H1 (cell line): Measurements from ENCODE around the gene EPHA4. TPM values are rescaled to one million over a fixed set of nuclear protein-coding genes. Genes with fewer than 3 reads are reported as not detected.

Source experiments
- CTCF ChIA-PET: fragments of 300-600 bp; sonication (Branson Sonifier 250); formaldehyde crosslinking; loops from one replicate; lab custom pipeline; 2021; ENCODE audit not compliant: partially characterized antibody; lab: Charles Lee
- POLR2A ChIA-PET: fragments of 300-600 bp; sonication (Branson Sonifier 250); formaldehyde crosslinking; loops from one replicate; lab custom pipeline; 2021; ENCODE audit warnings: inconsistent platforms; ENCODE audit not compliant: partially characterized antibody; lab: Charles Lee
- DNase-seq, 2 experiments: peaks; one replicate each; pipeline versions ENCODE4 v3.0.0 to v3.0.0-alpha.2; 2010 to 2022; ENCODE audit warnings: low spot score in 2 of 2, low read depth in 1 of 2, mixed read lengths in 1 of 2
- FAIRE-seq: peaks from 2 replicates; lab custom pipeline; 2011; peaks lifted over from hg19 to GRCh38; lab: Jason Lieb, UNC
- H2AFZ ChIP-seq: 2 replicates; pipeline ENCODE4 v1.8.1; 2012; ENCODE audit warnings: low read length, inconsistent platforms
- H2AK5ac ChIP-seq: 2 replicates; pipeline ENCODE4 v1.6.1; 2013; ENCODE audit warnings: low read depth, low read length
- H2BK120ac ChIP-seq: replicated peaks from 2 replicates; pipeline ENCODE3; 2013; ENCODE audit warnings: low read depth, low read length, inconsistent platforms
- H2BK12ac ChIP-seq: 2 replicates; pipeline ENCODE4 v1.6.1; 2013; ENCODE audit warnings: low read depth, low read length
- H2BK15ac ChIP-seq: 2 replicates; pipeline ENCODE4 v1.6.1; 2013; ENCODE audit warnings: low read length
- H2BK20ac ChIP-seq: 2 replicates; pipeline ENCODE4 v1.6.1; 2013; ENCODE audit warnings: low read length
- H2BK5ac ChIP-seq: 2 replicates; pipeline ENCODE4 v1.6.1; 2013; ENCODE audit warnings: low read depth, low read length
- H3K14ac ChIP-seq: 2 replicates; pipeline ENCODE4 v1.6.1; 2013; ENCODE audit warnings: inconsistent platforms; ENCODE audit not compliant: insufficient read length
- H3K18ac ChIP-seq: 2 replicates; pipeline ENCODE4 v1.6.1; 2013; ENCODE audit warnings: low read length; ENCODE audit errors: extremely low read depth
- H3K23ac ChIP-seq: 2 replicates; pipeline ENCODE4 v1.6.1; 2013; ENCODE audit warnings: inconsistent platforms; ENCODE audit not compliant: insufficient read length
- H3K23me2 ChIP-seq: 2 replicates; pipeline ENCODE4 v1.6.1; 2013; ENCODE audit warnings: low read depth, low read length
- H3K27ac ChIP-seq: 2 replicates; pipeline ENCODE4 v1.6.1; 2011; ENCODE audit warnings: low read depth, low read length, inconsistent platforms
- H3K27me3 ChIP-seq, 4 experiments: replicated peaks in 1 of 4; 1 replicate in 1 of 4; 2 replicates in 3 of 4; pipeline versions ENCODE4 v1.6.1 to v1.8.1; 2011 to 2013; ENCODE audit warnings: low read length in 3 of 4, mild to moderate bottlenecking in 3 of 4, inconsistent platforms in 2 of 4, mixed read lengths in 2 of 4, moderate library complexity in 1 of 4; ENCODE audit not compliant: control insufficient read depth in 3 of 4, insufficient read depth in 3 of 4; ENCODE audit errors: extremely low read depth in 1 of 4
- H3K36me3 ChIP-seq, 4 experiments: 2 replicates each; pipeline versions ENCODE4 v1.6.1 to v1.8.1; 2011 to 2013; ENCODE audit warnings: mild to moderate bottlenecking in 4 of 4, low read length in 3 of 4, moderate library complexity in 2 of 4, control low read depth in 1 of 4, inconsistent platforms in 1 of 4; ENCODE audit not compliant: insufficient read depth in 4 of 4, control insufficient read depth in 2 of 4
- H3K4ac ChIP-seq: replicated peaks from 2 replicates; pipeline ENCODE3; 2013; ENCODE audit warnings: low read length, low read depth, mixed read lengths, inconsistent platforms; ENCODE audit not compliant: insufficient read length
- H3K4me1 ChIP-seq, 4 experiments: replicated peaks in 1 of 4; 1 replicate in 1 of 4; 2 replicates in 3 of 4; pipeline versions ENCODE4 v1.6.1 to v1.8.1; 2011 to 2013; ENCODE audit warnings: low read length in 3 of 4, inconsistent platforms in 2 of 4, mixed read lengths in 1 of 4; ENCODE audit not compliant: insufficient read depth in 4 of 4, control insufficient read depth in 3 of 4
- H3K4me2 ChIP-seq, 2 experiments: 2 replicates each; pipeline versions ENCODE4 v1.6.1 to v1.8.1; 2011 to 2013; ENCODE audit warnings: low read depth in 2 of 2, low read length in 2 of 2, control low read depth in 1 of 2, inconsistent platforms in 1 of 2, mild to moderate bottlenecking in 1 of 2; ENCODE audit not compliant: insufficient read depth in 1 of 2
- H3K4me3 ChIP-seq, 4 experiments: fragments of 200-600, 300-600 bp in 1 of 4; sonication (generic), shearing (Covaris generic), sonication (Bioruptor Twin) in 1 of 4; 2 replicates each; pipeline versions ENCODE4 v1.5.1 to v1.8.1; 2011 to 2016; ENCODE audit warnings: low read length in 4 of 4, low read depth in 3 of 4, control low read depth in 2 of 4, inconsistent platforms in 2 of 4, mild to moderate bottlenecking in 2 of 4, mixed read lengths in 1 of 4, moderate library complexity in 1 of 4; ENCODE audit not compliant: insufficient read depth in 2 of 4; ENCODE audit errors: extremely low read depth in 1 of 4
- H3K56ac ChIP-seq: replicated peaks from 2 replicates; pipeline ENCODE3; 2013; ENCODE audit warnings: low read depth, mild to moderate bottlenecking, mixed read lengths, low read length, inconsistent platforms; ENCODE audit not compliant: insufficient read length
- H3K79me1 ChIP-seq: 2 replicates; pipeline ENCODE4 v1.6.1; 2013; ENCODE audit warnings: low read depth, low read length, control low read depth
- H3K79me2 ChIP-seq, 2 experiments: 2 replicates each; pipeline versions ENCODE4 v1.6.1 to v1.8.1; 2012 to 2013; ENCODE audit warnings: low read length in 2 of 2, mild to moderate bottlenecking in 2 of 2, inconsistent platforms in 1 of 2; ENCODE audit not compliant: insufficient read depth in 2 of 2, control insufficient read depth in 1 of 2
- H3K9ac ChIP-seq, 4 experiments: replicated peaks in 1 of 4; 1 replicate in 1 of 4; 2 replicates in 3 of 4; pipeline versions ENCODE4 v1.6.1 to v1.8.1; 2011 to 2013; ENCODE audit warnings: low read depth in 3 of 4, low read length in 3 of 4, control low read depth in 2 of 4, mild to moderate bottlenecking in 2 of 4, moderate library complexity in 2 of 4, inconsistent platforms in 1 of 4; ENCODE audit errors: extremely low read depth in 1 of 4
- H3K9me3 ChIP-seq, 2 experiments: 2 replicates each; pipeline versions ENCODE4 v1.6.1 to v1.8.1; 2012 to 2013; ENCODE audit warnings: mild to moderate bottlenecking in 2 of 2, moderate library complexity in 2 of 2, control low read depth in 1 of 2, inconsistent platforms in 1 of 2, low read depth in 1 of 2, low read length in 1 of 2, mixed read lengths in 1 of 2; ENCODE audit not compliant: insufficient read depth in 2 of 2
- H4K20me1 ChIP-seq, 2 experiments: replicated peaks in 1 of 2; 2 replicates each; pipeline versions ENCODE3 to v1.8.1; 2011 to 2013; ENCODE audit warnings: inconsistent platforms in 2 of 2, low read length in 2 of 2, mild to moderate bottlenecking in 1 of 2; ENCODE audit not compliant: insufficient read depth in 2 of 2, control insufficient read depth in 1 of 2
- H4K5ac ChIP-seq: 2 replicates; pipeline ENCODE4 v1.6.1; 2013; ENCODE audit warnings: low read length, low read depth, mixed read lengths, inconsistent platforms; ENCODE audit not compliant: insufficient read length
- H4K8ac ChIP-seq: 2 replicates; pipeline ENCODE4 v1.8.0; 2013; ENCODE audit warnings: mild to moderate bottlenecking, moderate library complexity, low read length, inconsistent platforms; ENCODE audit not compliant: insufficient read depth; ENCODE audit errors: extremely low read depth
- H4K91ac ChIP-seq: replicated peaks from 2 replicates; pipeline ENCODE3; 2013; ENCODE audit warnings: low read length, mixed read lengths, inconsistent platforms; ENCODE audit not compliant: insufficient read length
- ASH2L ChIP-seq: fragments of 200-600, 300-600 bp; sonication (generic); IDR thresholded peaks from one replicate; pipeline ENCODE4 v1.7.1; 2017; ENCODE audit warnings: low read length
- CBX5 ChIP-seq: fragments of 300-800, 300-1000 bp; sonication (generic); IDR thresholded peaks from 2 replicates; pipeline ENCODE4 v1.7.1; 2016; ENCODE audit warnings: antibody characterized with exemption, low read length, low read depth
- CEBPB ChIP-seq: IDR thresholded peaks from 2 replicates; pipeline ENCODE4 v1.6.1; 2012; ENCODE audit warnings: low read depth, low read length
- CHD2 ChIP-seq: IDR thresholded peaks from 2 replicates; pipeline ENCODE4 v1.6.1; 2012; ENCODE audit warnings: low read length, improper control_type of control experiment
- EP300 ChIP-seq, 2 experiments: IDR thresholded peaks; 1 replicate in 1 of 2; 2 replicates in 1 of 2; pipeline ENCODE4 v1.6.1; 2011 to 2012; ENCODE audit warnings: low read depth in 2 of 2, low read length in 2 of 2, mild to moderate bottlenecking in 2 of 2, borderline replicate concordance in 1 of 2, inconsistent platforms in 1 of 2, moderate library complexity in 1 of 2
- FOSL1 ChIP-seq: IDR thresholded peaks from 2 replicates; pipeline ENCODE4 v1.6.1; 2011; ENCODE audit warnings: mild to moderate bottlenecking, low read depth, low read length, moderate library complexity; ENCODE audit not compliant: insufficient read depth
- JUND ChIP-seq: IDR thresholded peaks from 2 replicates; pipeline ENCODE4 v1.6.1; 2011; ENCODE audit warnings: mild to moderate bottlenecking, improper control_type of control experiment, low read length
- KDM1A ChIP-seq: fragments of 200-600, 300-600 bp; sonication (generic); IDR thresholded peaks from 2 replicates; pipeline ENCODE4 v1.7.1; 2016; ENCODE audit warnings: mild to moderate bottlenecking, low read length, borderline replicate concordance
- MAX ChIP-seq: IDR thresholded peaks from 2 replicates; pipeline ENCODE4 v1.6.1; 2012; ENCODE audit warnings: inconsistent platforms
- NRF1 ChIP-seq: IDR thresholded peaks from 2 replicates; pipeline ENCODE4 v1.6.1; 2011; ENCODE audit warnings: mild to moderate bottlenecking, low read depth, low read length, improper control_type of control experiment
- PHF8 ChIP-seq: fragments of 200-600 bp; sonication (generic); conservative IDR thresholded peaks from 2 replicates; pipeline ENCODE4 v1.7.1; 2012; ENCODE audit warnings: low read depth, mild to moderate bottlenecking, inconsistent platforms, low read length, moderate library complexity
- POU5F1 ChIP-seq: IDR thresholded peaks from 2 replicates; pipeline ENCODE4 v1.6.1; 2011; ENCODE audit warnings: low read depth, mild to moderate bottlenecking, low read length, moderate library complexity
- RAD21 ChIP-seq, 2 experiments: IDR thresholded peaks in 1 of 2; conservative IDR thresholded peaks in 1 of 2; 2 replicates each; pipeline ENCODE4 v1.6.1; 2011; ENCODE audit warnings: low read depth in 2 of 2, low read length in 2 of 2, improper control_type of control experiment in 1 of 2, inconsistent platforms in 1 of 2, mild to moderate bottlenecking in 1 of 2, moderate library complexity in 1 of 2
- SP1 ChIP-seq: IDR thresholded peaks from 2 replicates; pipeline ENCODE4 v1.6.1; 2011; ENCODE audit warnings: low read depth, low read length
- TBP ChIP-seq: IDR thresholded peaks from 2 replicates; pipeline ENCODE4 v1.6.1; 2011; ENCODE audit warnings: low read depth, low read length, improper control_type of control experiment
- YY1 ChIP-seq: IDR thresholded peaks from 2 replicates; pipeline ENCODE4 v1.6.1; 2011; ENCODE audit warnings: low read depth, mild to moderate bottlenecking, low read length
- WGBS, 2 experiments: shearing (Covaris generic) in 1 of 2; methylation state at CpG; one replicate each; pipeline versions ENCODE4 v1.1.6 to v1.1.7; 2013 to 2015; ENCODE audit warnings: low lambda C conversion rate in 2 of 2, mixed read lengths in 2 of 2, inconsistent platforms in 1 of 2, low coverage in 1 of 2, missing lambda C conversion rate in 1 of 2; ENCODE audit not compliant: insufficient replicate concordance in 2 of 2, insufficient coverage in 1 of 2, insufficient read length in 1 of 2; ENCODE audit errors: extremely low coverage in 1 of 2, missing lambda C conversion rate in 1 of 2; 5-methylcytosine and 5-hydroxymethylcytosine counted together
- polyA plus RNA-seq, 7 experiments: library from polyadenylated mRNA; depleted of rRNA in 3 of 7; stranded (reverse) in 5 of 7; unstranded in 2 of 7; fragments of >200 nt in 5 of 7; fragments of 200-250 nt in 2 of 7; gene quantifications; 1 replicate in 5 of 7; 2 replicates in 1 of 7; 4 replicates in 1 of 7; pipeline versions ENCODE4 v1.2.1 to v1.2.3, GENCODE V29; 2011 to 2013; ENCODE audit warnings: missing spikeins in 2 of 7, mixed read lengths in 2 of 7
- total RNA-seq: library from RNA; stranded (reverse); fragmentation: NEBNext Ultra II Directional; extraction: Animal tissue kit (Norgen Biotek cat#: 25700); gene quantifications from 2 replicates; pipeline ENCODE4 v1.2.1, GENCODE V29; 2021

EPHA4 gene
- total and polyA plus RNA-seq, 2 of the 8 experiments (the other 6 are each of a cell fraction or from before 2014, with no cell fraction given): 4.3 to 5.7 TPM

- H3K23ac ChIP-seq: no peak overlapping the region
- H2AK5ac ChIP-seq: no peak overlapping the region
- no peak overlapping the region for H2BK20ac ChIP-seq
- no peak overlapping the region for H3K18ac ChIP-seq
- H3K9ac ChIP-seq: no peak overlapping the region
- no peak overlapping the region for H4K91ac ChIP-seq
- H3K4me2 ChIP-seq: no peak overlapping the region
- H2BK120ac ChIP-seq: no peak overlapping the region
- no peak overlapping the region for H4K8ac ChIP-seq
- H3K4ac ChIP-seq: no peak overlapping the region
- H4K20me1 ChIP-seq: no peaks in the 10 kb centered on the region
- FAIRE-seq (no peak), DNase-seq (no peak)
- H2BK12ac ChIP-seq: no peak overlapping the region
- no peak overlapping the region for H3K4me3 ChIP-seq
- POLR2A ChIA-PET: no interaction called here
- H2BK5ac ChIP-seq: no peak overlapping the region
- H2BK15ac ChIP-seq: no peak overlapping the region
- H3K27ac ChIP-seq: no peak overlapping the region
- H3K4me1 ChIP-seq: no peaks in the 10 kb centered on the region
- H3K27me3 ChIP-seq: no peaks in the 10 kb centered on the region
- H4K5ac ChIP-seq: no peak overlapping the region
- H3K14ac ChIP-seq: no peak overlapping the region
- no peaks in the 10 kb centered on the region for H3K23me2 ChIP-seq
- H3K79me2 ChIP-seq: no peaks in the 10 kb centered on the region
- H3K9me3 ChIP-seq: no peaks in the 10 kb centered on the region
- CTCF ChIA-PET: no interaction called here
- H3K79me1 ChIP-seq: no peaks in the 10 kb centered on the region
- no peak overlapping the region for H2AFZ ChIP-seq
- H3K56ac ChIP-seq: no peak overlapping the region
- peaks cover 0 to 5% (median 0%) of the 10 kb centered on the region in 4 experiments; a peak in 3 of 8 replicates for H3K36me3 ChIP-seq
- 94% methylated on average over 7 of the region's 7 CpGs; no CpG with 5 or more reads in 1 of the 2 experiments for WGBS, 2 experiments
- TF ChIP-seq ASH2L (no peak), JUND (no peak), MAX (no peak), FOSL1 (no peak), TBP (no peak), CBX5 (no peak), YY1 (no peak), NRF1 (no peak), CEBPB (no peak), SP1 (no peak), KDM1A (no peak), POU5F1 (no peak), PHF8 (no peak), CHD2 (no peak), RAD21 (IDR thresholded peaks at IDR 0.05 in 1 of 2, conservative IDR thresholded peaks at IDR 0.05 in 1 of 2; ENCODE audit: low read depth in 2 of 2, low read length in 2 of 2) (no peak), EP300 (IDR thresholded peaks at IDR 0.05; ENCODE audit: borderline replicate concordance in 1 of 2, low read depth in 2 of 2, low read length in 2 of 2) (no peak)
Measured at GRCh38 chr2:221420245-221420644, 151.9 kb downstream of the EPHA4 start.
